Measurements from ENCODE around the gene TTBK1. TPM values are rescaled to one million over a fixed set of nuclear protein-coding genes. Genes with fewer than 3 reads are reported as not detected.

TTBK1 gene
- total and polyA plus RNA-seq, 10 of the 15 experiments (the other 5 are each of a cell fraction or from before 2014, with no cell fraction given), result 0.05 to 0.27 TPM; not detected in 8

GRCh38 chr6:43258180-43258579 is 14.9 kb downstream of the TTBK1 start:
- ChIA-PET RAD21 (ENCODE audit: unreplicated experiment) (interaction anchor here (0.6 to 2.9 kb wide), 2 partner anchors 11 to 141 kb away, joined by 3 to 8 read pairs; no protein-coding TSS in a partner anchor), POLR2A (no interaction called here), SMC1A (ENCODE audit: uncharacterized antibody, unreplicated experiment) (interaction anchor here (1.5 to 1.6 kb wide), 2 partner anchors 75 to 81 kb away, joined by 3 to 5 read pairs; no protein-coding TSS in a partner anchor), CTCF (interaction anchor here (0.6 kb wide), 1 partner anchor 91 kb away, joined by 3 read pairs; no protein-coding TSS in a partner anchor)
- WGBS (ENCODE audit: insufficient coverage, insufficient replicate concordance, low lambda C conversion rate, missing lambda C conversion rate), result 20% methylated on average over 4 of the region's 4 CpGs
- H3K4me3 ChIP-seq, result no peak overlapping the region
- FAIRE-seq (no peak), DNase-seq (ENCODE audit: low read depth, low spot score) (no peak), ATAC-seq (no peak)
- peaks cover 5% of the 10 kb centered on the region for H3K4me1 ChIP-seq (ENCODE audit: control insufficient read depth, insufficient read depth, low read length)
- H3K79me2 ChIP-seq (ENCODE audit: control insufficient read depth, insufficient read depth, low read length), result no peaks in the 10 kb centered on the region
- H3K36me3 ChIP-seq (ENCODE audit: control insufficient read depth in 2 of 2, insufficient read depth in 2 of 2, low read length in 1 of 2), result no peaks in the 10 kb centered on the region
- TF ChIP-seq ZNF384 (IDR thresholded peaks at IDR 0.05; ENCODE audit: borderline replicate concordance, low read depth, low read length), result no peak
- TF ChIP-seq EP300 (IDR thresholded peaks at IDR 0.05; ENCODE audit: borderline replicate concordance in 1 of 2, control insufficient read depth in 1 of 2, low read depth in 2 of 2, low read length in 2 of 2), result no peak
- TF ChIP-seq, protein P1, sequence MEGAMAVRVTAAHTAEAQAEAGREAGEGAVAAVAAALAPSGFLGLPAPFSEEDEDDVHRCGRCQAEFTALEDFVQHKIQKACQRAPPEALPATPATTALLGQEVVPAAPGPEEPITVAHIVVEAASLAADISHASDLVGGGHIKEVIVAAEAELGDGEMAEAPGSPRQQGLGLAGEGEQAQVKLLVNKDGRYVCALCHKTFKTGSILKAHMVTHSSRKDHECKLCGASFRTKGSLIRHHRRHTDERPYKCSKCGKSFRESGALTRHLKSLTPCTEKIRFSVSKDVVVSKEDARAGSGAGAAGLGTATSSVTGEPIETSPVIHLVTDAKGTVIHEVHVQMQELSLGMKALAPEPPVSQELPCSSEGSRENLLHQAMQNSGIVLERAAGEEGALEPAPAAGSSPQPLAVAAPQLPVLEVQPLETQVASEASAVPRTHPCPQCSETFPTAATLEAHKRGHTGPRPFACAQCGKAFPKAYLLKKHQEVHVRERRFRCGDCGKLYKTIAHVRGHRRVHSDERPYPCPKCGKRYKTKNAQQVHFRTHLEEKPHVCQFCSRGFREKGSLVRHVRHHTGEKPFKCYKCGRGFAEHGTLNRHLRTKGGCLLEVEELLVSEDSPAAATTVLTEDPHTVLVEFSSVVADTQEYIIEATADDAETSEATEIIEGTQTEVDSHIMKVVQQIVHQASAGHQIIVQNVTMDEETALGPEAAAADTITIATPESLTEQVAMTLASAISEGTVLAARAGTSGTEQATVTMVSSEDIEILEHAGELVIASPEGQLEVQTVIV (IDR thresholded peaks at IDR 0.05; ENCODE audit: borderline replicate concordance, partially characterized antibody), result no peak
- TF ChIP-seq, protein P2, sequence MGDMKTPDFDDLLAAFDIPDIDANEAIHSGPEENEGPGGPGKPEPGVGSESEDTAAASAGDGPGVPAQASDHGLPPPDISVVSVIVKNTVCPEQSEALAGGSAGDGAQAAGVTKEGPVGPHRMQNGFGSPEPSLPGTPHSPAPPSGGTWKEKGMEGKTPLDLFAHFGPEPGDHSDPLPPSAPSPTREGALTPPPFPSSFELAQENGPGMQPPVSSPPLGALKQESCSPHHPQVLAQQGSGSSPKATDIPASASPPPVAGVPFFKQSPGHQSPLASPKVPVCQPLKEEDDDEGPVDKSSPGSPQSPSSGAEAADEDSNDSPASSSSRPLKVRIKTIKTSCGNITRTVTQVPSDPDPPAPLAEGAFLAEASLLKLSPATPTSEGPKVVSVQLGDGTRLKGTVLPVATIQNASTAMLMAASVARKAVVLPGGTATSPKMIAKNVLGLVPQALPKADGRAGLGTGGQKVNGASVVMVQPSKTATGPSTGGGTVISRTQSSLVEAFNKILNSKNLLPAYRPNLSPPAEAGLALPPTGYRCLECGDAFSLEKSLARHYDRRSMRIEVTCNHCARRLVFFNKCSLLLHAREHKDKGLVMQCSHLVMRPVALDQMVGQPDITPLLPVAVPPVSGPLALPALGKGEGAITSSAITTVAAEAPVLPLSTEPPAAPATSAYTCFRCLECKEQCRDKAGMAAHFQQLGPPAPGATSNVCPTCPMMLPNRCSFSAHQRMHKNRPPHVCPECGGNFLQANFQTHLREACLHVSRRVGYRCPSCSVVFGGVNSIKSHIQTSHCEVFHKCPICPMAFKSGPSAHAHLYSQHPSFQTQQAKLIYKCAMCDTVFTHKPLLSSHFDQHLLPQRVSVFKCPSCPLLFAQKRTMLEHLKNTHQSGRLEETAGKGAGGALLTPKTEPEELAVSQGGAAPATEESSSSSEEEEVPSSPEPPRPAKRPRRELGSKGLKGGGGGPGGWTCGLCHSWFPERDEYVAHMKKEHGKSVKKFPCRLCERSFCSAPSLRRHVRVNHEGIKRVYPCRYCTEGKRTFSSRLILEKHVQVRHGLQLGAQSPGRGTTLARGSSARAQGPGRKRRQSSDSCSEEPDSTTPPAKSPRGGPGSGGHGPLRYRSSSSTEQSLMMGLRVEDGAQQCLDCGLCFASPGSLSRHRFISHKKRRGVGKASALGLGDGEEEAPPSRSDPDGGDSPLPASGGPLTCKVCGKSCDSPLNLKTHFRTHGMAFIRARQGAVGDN (IDR thresholded peaks at IDR 0.05), result no peak
- no peak overlapping the region for H3K4me2 ChIP-seq (ENCODE audit: control insufficient read depth, insufficient read depth)
- in situ Hi-C loops (cut with MboI), result loop anchor here (5.0 kb wide), 1 partner anchor 249 kb away; no protein-coding TSS in a partner anchor
- H3K9ac ChIP-seq (ENCODE audit: control insufficient read depth, insufficient read depth, low read length), result no peak overlapping the region
- no peak overlapping the region for H2AFZ ChIP-seq (ENCODE audit: control insufficient read depth, low read depth, low read length)
- H3K9me3 ChIP-seq (replicated peaks; ENCODE audit: control insufficient read depth, insufficient read depth, low read length), result no peaks in the 10 kb centered on the region
- H4K20me1 ChIP-seq (ENCODE audit: control insufficient read depth, insufficient read depth), result no peaks in the 10 kb centered on the region
- H3K27me3 ChIP-seq (replicated peaks in 1 of 2; ENCODE audit: control insufficient read depth in 2 of 2, insufficient read depth in 2 of 2, low read length in 1 of 2), result no peaks in the 10 kb centered on the region; a peak in 1 of 4 replicates
- intact Hi-C loops (cut with micrococcal nuclease; ENCODE audit: unreplicated experiment), result no loop called here
- no peak overlapping the region for H3K27ac ChIP-seq (ENCODE audit: control insufficient read depth, insufficient read depth)
- no TSS peak for BruUV-seq (replicated peaks)

Measured in GM12878 (cell line).